Measurements from ENCODE around the gene CRYGN.

The CRYGN gene

GRCh38 chr7:151454932-151455530 lies 15.1 kb upstream of the CRYGN start:
- H3K9me3 ChIP-seq (replicated peaks in 1 of 2; ENCODE audit: control insufficient read depth in 2 of 2, insufficient read depth in 1 of 2, low read depth in 1 of 2, low read length in 2 of 2) = peaks cover 0 to 8% of the 10 kb centered on the region in 2 donors
- no peak overlapping the region for H2BK120ac ChIP-seq (ENCODE audit: low read depth, low read length)
- peak overlapping the region; percentile 78 for H2BK15ac ChIP-seq (ENCODE audit: low read length)
- no CpG with 5 or more reads among the region's 15 CpGs for WGBS, 2 donors (ENCODE audit: extremely low coverage in 2 of 2, insufficient read length in 2 of 2, insufficient replicate concordance in 1 of 2)
- H3K9ac ChIP-seq (ENCODE audit: low read depth, low read length, poor library complexity) = no peak overlapping the region
- H3K18ac ChIP-seq (ENCODE audit: low read length) = peak overlapping the region; percentile 0
- H2BK12ac ChIP-seq (ENCODE audit: low read length) = peak overlapping the region; percentile 7
- H4K8ac ChIP-seq (ENCODE audit: low read depth, low read length) = no peak overlapping the region
- no peak overlapping the region for H2AFZ ChIP-seq (ENCODE audit: low read length)
- no peak overlapping the region for H2AK5ac ChIP-seq (ENCODE audit: low read depth, low read length)
- no peak overlapping the region for H2BK5ac ChIP-seq (ENCODE audit: low read length)
- H3K4me2 ChIP-seq (ENCODE audit: insufficient read depth, low read length, poor library complexity, severe bottlenecking) = no peak overlapping the region
- no peak overlapping the region for H3K27ac ChIP-seq (replicated peaks; ENCODE audit: low read length)
- peaks cover 10 to 21% of the 10 kb centered on the region in 2 donors for H3K4me1 ChIP-seq (ENCODE audit: control insufficient read depth in 2 of 2, insufficient read depth in 1 of 2, low read depth in 1 of 2, low read length in 2 of 2)
- H3K36me3 ChIP-seq (replicated peaks in 1 of 2; ENCODE audit: control insufficient read depth in 2 of 2, insufficient read depth in 2 of 2, low read length in 2 of 2) = no peaks in the 10 kb centered on the region
- peaks cover 0 to 14% (median 0%) of the 10 kb centered on the region in 3 experiments for H3K27me3 ChIP-seq (ENCODE audit: control insufficient read depth in 3 of 3, insufficient read depth in 3 of 3, low read depth in 1 of 3, low read length in 3 of 3)
- DNase-seq (ENCODE audit: low spot score) = no peak
- H3K23ac ChIP-seq (ENCODE audit: low read depth, low read length, poor library complexity) = no peak overlapping the region
- H3K4ac ChIP-seq (ENCODE audit: low read length) = no peak overlapping the region
- no peak overlapping the region for H3K4me3 ChIP-seq (ENCODE audit: low read length in 2 of 2)
- no peak overlapping the region for H3K14ac ChIP-seq (ENCODE audit: low read length)
- H4K91ac ChIP-seq (ENCODE audit: low read depth, low read length, poor library complexity) = no peak overlapping the region
- no peaks in the 10 kb centered on the region for H3K79me1 ChIP-seq (ENCODE audit: low read depth, low read length)

GRCh38 chr7:151454305-151454704 lies 14.4 kb upstream of the CRYGN start:
- H3K27ac ChIP-seq (replicated peaks; ENCODE audit: low read length) = no peak overlapping the region
- H2BK12ac ChIP-seq (ENCODE audit: low read length) = no peak overlapping the region
- H3K14ac ChIP-seq (ENCODE audit: low read length) = no peak overlapping the region
- no peak overlapping the region for H2AK5ac ChIP-seq (ENCODE audit: low read depth, low read length)
- no peak overlapping the region for H2AFZ ChIP-seq (ENCODE audit: low read length)
- H3K4ac ChIP-seq (ENCODE audit: low read length) = no peak overlapping the region
- H4K8ac ChIP-seq (ENCODE audit: low read depth, low read length) = no peak overlapping the region
- H3K27me3 ChIP-seq (ENCODE audit: control insufficient read depth in 3 of 3, insufficient read depth in 3 of 3, low read depth in 1 of 3, low read length in 3 of 3) = peaks cover 0 to 17% (median 0%) of the 10 kb centered on the region in 3 experiments
- no peak overlapping the region for H2BK120ac ChIP-seq (ENCODE audit: low read depth, low read length)
- H3K9ac ChIP-seq (ENCODE audit: low read depth, low read length, poor library complexity) = no peak overlapping the region
- no peak overlapping the region for H3K18ac ChIP-seq (ENCODE audit: low read length)
- DNase-seq (ENCODE audit: low spot score) = no peak
- peaks cover 0 to 8% of the 10 kb centered on the region in 2 donors for H3K9me3 ChIP-seq (replicated peaks in 1 of 2; ENCODE audit: control insufficient read depth in 2 of 2, insufficient read depth in 1 of 2, low read depth in 1 of 2, low read length in 2 of 2)
- H3K4me1 ChIP-seq (ENCODE audit: control insufficient read depth in 2 of 2, insufficient read depth in 1 of 2, low read depth in 1 of 2, low read length in 2 of 2) = peaks cover 6 to 14% of the 10 kb centered on the region in 2 donors
- H2BK15ac ChIP-seq (ENCODE audit: low read length) = no peak overlapping the region
- H3K79me1 ChIP-seq (ENCODE audit: low read depth, low read length) = no peaks in the 10 kb centered on the region
- no peak overlapping the region for H2BK5ac ChIP-seq (ENCODE audit: low read length)
- no peak overlapping the region for H3K23ac ChIP-seq (ENCODE audit: low read depth, low read length, poor library complexity)
- H3K4me3 ChIP-seq (ENCODE audit: low read length in 2 of 2) = no peak overlapping the region
- no peak overlapping the region for H4K91ac ChIP-seq (ENCODE audit: low read depth, low read length, poor library complexity)
- WGBS, 2 donors (ENCODE audit: extremely low coverage in 2 of 2, insufficient read length in 2 of 2, insufficient replicate concordance in 1 of 2) = no CpG with 5 or more reads among the region's 14 CpGs
- H3K36me3 ChIP-seq (replicated peaks in 1 of 2; ENCODE audit: control insufficient read depth in 2 of 2, insufficient read depth in 2 of 2, low read length in 2 of 2) = no peaks in the 10 kb centered on the region
- H3K4me2 ChIP-seq (ENCODE audit: insufficient read depth, low read length, poor library complexity, severe bottlenecking) = no peak overlapping the region

GRCh38 chr7:151453326-151453791 lies 13.4 kb upstream of the CRYGN start:
- H3K18ac ChIP-seq (ENCODE audit: low read length) = peak overlapping the region; percentile 81
- H3K36me3 ChIP-seq (replicated peaks in 1 of 2; ENCODE audit: control insufficient read depth in 2 of 2, insufficient read depth in 2 of 2, low read length in 2 of 2) = no peaks in the 10 kb centered on the region
- peak overlapping the region; percentile 75 for H3K23ac ChIP-seq (ENCODE audit: low read depth, low read length, poor library complexity)
- peaks cover 0 to 8% of the 10 kb centered on the region in 2 donors for H3K9me3 ChIP-seq (replicated peaks in 1 of 2; ENCODE audit: control insufficient read depth in 2 of 2, insufficient read depth in 1 of 2, low read depth in 1 of 2, low read length in 2 of 2)
- H3K9ac ChIP-seq (ENCODE audit: low read depth, low read length, poor library complexity) = peak overlapping the region; percentile 38
- peaks cover 0 to 17% (median 2%) of the 10 kb centered on the region in 3 experiments for H3K27me3 ChIP-seq (ENCODE audit: control insufficient read depth in 3 of 3, insufficient read depth in 3 of 3, low read depth in 1 of 3, low read length in 3 of 3)
- peak overlapping the region; percentile 48 for H2AK5ac ChIP-seq (ENCODE audit: low read depth, low read length)
- H3K14ac ChIP-seq (ENCODE audit: low read length) = no peak overlapping the region
- no peak overlapping the region for H3K4ac ChIP-seq (ENCODE audit: low read length)
- no CpG with 5 or more reads among the region's 13 CpGs for WGBS, 2 donors (ENCODE audit: extremely low coverage in 2 of 2, insufficient read length in 2 of 2, insufficient replicate concordance in 1 of 2)
- H3K4me1 ChIP-seq (ENCODE audit: control insufficient read depth in 2 of 2, insufficient read depth in 1 of 2, low read depth in 1 of 2, low read length in 2 of 2) = peaks cover 2 to 14% of the 10 kb centered on the region in 2 donors
- no peak overlapping the region for H3K27ac ChIP-seq (replicated peaks; ENCODE audit: low read length)
- no peak overlapping the region for H2BK5ac ChIP-seq (ENCODE audit: low read length)
- no peak overlapping the region for H3K4me3 ChIP-seq (ENCODE audit: low read length in 2 of 2)
- no peak for DNase-seq (ENCODE audit: low spot score)
- no peak overlapping the region for H4K8ac ChIP-seq (ENCODE audit: low read depth, low read length)
- H2AFZ ChIP-seq (ENCODE audit: low read length) = peak overlapping the region; percentile 13
- peak overlapping the region; percentile 67 for H2BK12ac ChIP-seq (ENCODE audit: low read length)
- H2BK15ac ChIP-seq (ENCODE audit: low read length) = peak overlapping the region; percentile 88
- no peak overlapping the region for H3K4me2 ChIP-seq (ENCODE audit: insufficient read depth, low read length, poor library complexity, severe bottlenecking)
- no peak overlapping the region for H2BK120ac ChIP-seq (ENCODE audit: low read depth, low read length)
- no peak overlapping the region for H4K91ac ChIP-seq (ENCODE audit: low read depth, low read length, poor library complexity)
- no peaks in the 10 kb centered on the region for H3K79me1 ChIP-seq (ENCODE audit: low read depth, low read length)

DNA sequence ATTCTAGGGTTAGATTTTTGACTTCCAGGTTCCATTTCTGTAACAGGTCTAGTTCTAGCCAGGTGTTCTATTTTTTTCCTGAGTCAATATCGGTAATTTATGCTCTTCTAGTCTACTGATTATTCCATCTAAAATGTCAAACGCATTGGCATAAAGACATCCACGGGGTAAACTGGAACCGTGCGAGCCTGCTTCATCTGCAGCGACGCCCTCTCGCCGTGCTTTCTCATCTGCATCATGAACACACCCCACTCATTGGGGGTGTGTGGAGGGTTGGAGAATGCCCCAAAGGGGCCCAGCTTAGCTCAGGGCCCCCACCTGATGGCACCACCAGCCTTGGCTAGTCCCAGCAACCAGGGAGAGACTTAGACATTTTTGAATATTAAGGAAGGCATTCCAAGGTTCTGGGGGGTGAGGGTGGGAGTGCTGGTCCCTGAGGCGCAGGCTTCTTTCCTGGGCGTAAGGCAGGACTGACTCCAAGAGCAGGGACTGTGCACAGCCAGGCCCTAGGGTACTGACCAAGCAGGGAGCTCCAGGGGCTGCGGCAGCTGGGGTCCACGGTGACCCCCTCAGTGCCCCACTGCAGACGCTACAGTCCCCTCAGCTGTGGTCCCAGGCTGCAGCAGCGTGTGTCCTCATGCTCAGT lies 12.9 kb upstream of the CRYGN start:
- H3K23ac ChIP-seq (ENCODE audit: low read depth, low read length, poor library complexity) = peak overlapping the region; percentile 75
- no CpG with 5 or more reads among the region's 15 CpGs for WGBS, 2 donors (ENCODE audit: extremely low coverage in 2 of 2, insufficient read length in 2 of 2, insufficient replicate concordance in 1 of 2)

More for the DNA sequence above, 12.9 kb upstream of the CRYGN start:
- no peak for DNase-seq (ENCODE audit: low spot score)
- Histone ChIP-seq H3K4me2 (ENCODE audit: insufficient read depth, low read length, poor library complexity, severe bottlenecking) (no peak overlapping the region), H2BK15ac (ENCODE audit: low read length) (no peak overlapping the region), H2BK5ac (ENCODE audit: low read length) (no peak overlapping the region), H3K79me1 (ENCODE audit: low read depth, low read length) (no peaks in the 10 kb centered on the region), H2BK12ac (ENCODE audit: low read length) (peak overlapping the region; percentile 67), H2BK120ac (ENCODE audit: low read depth, low read length) (peak overlapping the region; percentile 13), H4K8ac (ENCODE audit: low read depth, low read length) (no peak overlapping the region), H3K18ac (ENCODE audit: low read length) (peak overlapping the region; percentile 81), H3K27ac (replicated peaks; ENCODE audit: low read length) (no peak overlapping the region), H3K14ac (ENCODE audit: low read length) (no peak overlapping the region), H4K91ac (ENCODE audit: low read depth, low read length, poor library complexity) (no peak overlapping the region), H3K9ac (ENCODE audit: low read depth, low read length, poor library complexity) (no peak overlapping the region), H3K4ac (ENCODE audit: low read length) (no peak overlapping the region), H3K9me3 (replicated peaks in 1 of 2; ENCODE audit: control insufficient read depth in 2 of 2, insufficient read depth in 1 of 2, low read depth in 1 of 2, low read length in 2 of 2) (peaks cover 0 to 8% of the 10 kb centered on the region in 2 donors), H3K4me3 (ENCODE audit: low read length in 2 of 2) (no peak overlapping the region), H3K4me1 (ENCODE audit: control insufficient read depth in 2 of 2, insufficient read depth in 1 of 2, low read depth in 1 of 2, low read length in 2 of 2) (peaks cover 2 to 14% of the 10 kb centered on the region in 2 donors), H2AK5ac (ENCODE audit: low read depth, low read length) (no peak overlapping the region), H2AFZ (ENCODE audit: low read length) (peak overlapping the region; percentile 13), H3K36me3 (replicated peaks in 1 of 2; ENCODE audit: control insufficient read depth in 2 of 2, insufficient read depth in 2 of 2, low read length in 2 of 2) (no peaks in the 10 kb centered on the region), H3K27me3 (ENCODE audit: control insufficient read depth in 3 of 3, insufficient read depth in 3 of 3, low read depth in 1 of 3, low read length in 3 of 3) (peaks cover 0 to 17% (median 6%) of the 10 kb centered on the region in 3 experiments)
